ENCODE measurements around the gene GJA1.
"Not testable (repeated sequence)": the region's sequence is repeated elsewhere in the genome, so short reads cannot be mapped to it uniquely, and the experiment has no call there.

DNA sequence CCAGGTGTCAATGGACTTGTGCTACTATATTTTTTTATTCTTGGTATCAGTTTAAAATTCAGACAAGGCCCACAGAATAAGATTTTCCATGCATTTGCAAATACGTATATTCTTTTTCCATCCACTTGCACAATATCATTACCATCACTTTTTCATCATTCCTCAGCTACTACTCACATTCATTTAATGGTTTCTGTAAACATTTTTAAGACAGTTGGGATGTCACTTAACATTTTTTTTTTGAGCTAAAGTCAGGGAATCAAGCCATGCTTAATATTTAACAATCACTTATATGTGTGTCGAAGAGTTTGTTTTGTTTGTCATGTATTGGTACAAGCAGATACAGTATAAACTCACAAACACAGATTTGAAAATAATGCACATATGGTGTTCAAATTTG, 13.1 kb downstream of the GJA1 start:
- not testable (repeated sequence) for TF ChIP-seq POLR2A (IDR thresholded peaks at IDR 0.05; ENCODE audit: low read depth, low read length); TAF1 (IDR thresholded peaks at IDR 0.05; ENCODE audit: borderline replicate concordance, low read depth, low read length); POLR2AphosphoS5 (IDR thresholded peaks at IDR 0.05; ENCODE audit: low read depth, low read length)

Measured in GM12892 (cell line).